NB4 (cell line): ENCODE data around the gene LMBR1.
"Not testable (repeated sequence)": the region's sequence is repeated elsewhere in the genome, so short reads cannot be mapped to it uniquely, and the experiment has no call there.

Experiments
- DNase-seq: peaks from one replicate; pipeline ENCODE4 v3.0.0; 2010; ENCODE audit warnings: low read depth
- H3K4me3 ChIP-seq: one replicate; pipeline ENCODE4 v1.5.1; 2011; ENCODE audit warnings: mild to moderate bottlenecking, low read depth, low read length, moderate library complexity
- MYC ChIP-seq: IDR thresholded peaks from 2 replicates; pipeline ENCODE4 v1.6.1; 2011; ENCODE audit warnings: low read depth, low read length
- POLR2A ChIP-seq: IDR thresholded peaks from 2 replicates; pipeline ENCODE4 v1.6.1; 2011; ENCODE audit warnings: mild to moderate bottlenecking; ENCODE audit not compliant: insufficient read length; ENCODE audit errors: extremely low read depth
- TF ChIP-seq, protein P1 (sequence below): IDR thresholded peaks from one replicate; pipeline ENCODE4 v1.5.1; 2012; ENCODE audit warnings: low read depth, low read length
- TF ChIP-seq, protein P2 (sequence below): IDR thresholded peaks from 2 replicates; pipeline ENCODE4 v1.6.1; 2011; ENCODE audit warnings: low read depth, low read length

Gene LMBR1

DNA sequence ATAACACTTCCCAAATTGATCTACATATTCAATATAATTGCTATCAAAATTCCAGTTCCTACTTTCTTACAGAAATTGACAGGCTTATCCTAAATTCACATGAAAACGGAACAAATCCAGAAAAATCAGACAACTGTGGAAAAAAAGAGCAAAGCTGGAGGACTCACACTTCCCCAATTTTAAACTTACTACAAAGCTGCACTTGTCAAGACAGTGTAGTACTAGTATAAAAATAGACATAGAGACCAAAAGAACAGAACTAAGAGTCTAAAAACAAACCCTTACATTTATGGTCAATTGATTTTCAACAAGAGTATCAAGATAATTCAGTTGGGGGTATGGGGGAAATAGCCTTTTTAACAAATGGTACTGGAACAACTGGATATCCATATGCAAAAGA lies 27.5 kb downstream of the LMBR1 start:
- TF ChIP-seq, protein P1, sequence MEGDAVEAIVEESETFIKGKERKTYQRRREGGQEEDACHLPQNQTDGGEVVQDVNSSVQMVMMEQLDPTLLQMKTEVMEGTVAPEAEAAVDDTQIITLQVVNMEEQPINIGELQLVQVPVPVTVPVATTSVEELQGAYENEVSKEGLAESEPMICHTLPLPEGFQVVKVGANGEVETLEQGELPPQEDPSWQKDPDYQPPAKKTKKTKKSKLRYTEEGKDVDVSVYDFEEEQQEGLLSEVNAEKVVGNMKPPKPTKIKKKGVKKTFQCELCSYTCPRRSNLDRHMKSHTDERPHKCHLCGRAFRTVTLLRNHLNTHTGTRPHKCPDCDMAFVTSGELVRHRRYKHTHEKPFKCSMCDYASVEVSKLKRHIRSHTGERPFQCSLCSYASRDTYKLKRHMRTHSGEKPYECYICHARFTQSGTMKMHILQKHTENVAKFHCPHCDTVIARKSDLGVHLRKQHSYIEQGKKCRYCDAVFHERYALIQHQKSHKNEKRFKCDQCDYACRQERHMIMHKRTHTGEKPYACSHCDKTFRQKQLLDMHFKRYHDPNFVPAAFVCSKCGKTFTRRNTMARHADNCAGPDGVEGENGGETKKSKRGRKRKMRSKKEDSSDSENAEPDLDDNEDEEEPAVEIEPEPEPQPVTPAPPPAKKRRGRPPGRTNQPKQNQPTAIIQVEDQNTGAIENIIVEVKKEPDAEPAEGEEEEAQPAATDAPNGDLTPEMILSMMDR: no peak
- TF ChIP-seq MYC (no peak), POLR2A (no peak)
- TF ChIP-seq, protein P2, sequence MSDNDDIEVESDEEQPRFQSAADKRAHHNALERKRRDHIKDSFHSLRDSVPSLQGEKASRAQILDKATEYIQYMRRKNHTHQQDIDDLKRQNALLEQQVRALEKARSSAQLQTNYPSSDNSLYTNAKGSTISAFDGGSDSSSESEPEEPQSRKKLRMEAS: no peak
- DNase-seq: no peak

DNA sequence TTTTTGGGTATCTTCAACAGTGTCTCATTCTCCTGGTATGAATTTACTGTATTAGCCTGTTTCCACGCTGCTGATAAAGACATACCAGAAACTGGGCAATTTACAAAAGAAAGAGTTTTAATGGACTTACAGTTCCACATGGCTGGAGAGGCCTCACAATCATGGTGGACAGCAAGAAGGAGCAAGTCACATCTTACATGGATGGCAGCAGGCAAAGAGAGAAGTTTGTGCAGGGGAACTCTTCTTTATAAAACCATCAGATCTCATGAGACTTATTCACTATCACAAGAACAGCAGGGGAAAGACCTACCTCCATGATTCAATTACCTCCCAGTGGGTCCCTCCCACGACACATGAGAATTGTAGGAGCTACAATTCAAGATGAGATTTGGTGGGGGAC lies 31.0 kb downstream of the LMBR1 start:
- not testable (repeated sequence) for DNase-seq, H3K4me3 ChIP-seq

More for the DNA sequence above, 27.5 kb downstream of the LMBR1 start:
- no peak overlapping the region for H3K4me3 ChIP-seq

DNA sequence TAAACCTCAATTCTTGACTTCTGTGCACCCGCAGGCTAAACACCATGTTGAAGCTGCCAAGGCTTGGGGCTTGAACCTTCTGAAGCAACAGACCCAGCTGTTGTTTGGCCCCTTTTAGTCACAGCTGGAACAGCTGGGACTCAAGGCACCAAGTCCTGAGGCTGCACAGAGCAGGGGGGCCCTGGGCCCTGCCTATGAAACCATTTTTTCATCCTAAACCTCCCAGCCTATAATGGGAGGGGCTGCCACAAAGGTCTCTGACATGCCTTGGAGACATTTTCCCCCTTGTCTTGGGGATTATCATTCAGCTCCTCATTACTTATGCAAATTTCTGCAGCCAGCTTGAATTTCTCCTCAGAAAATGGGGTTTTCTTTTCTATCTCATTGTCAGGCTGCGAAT lies 31.8 kb downstream of the LMBR1 start:
- TF ChIP-seq, protein P2: no peak
- TF ChIP-seq, protein P1: no peak
- no peak for TF ChIP-seq MYC
- TF ChIP-seq POLR2A: no peak
- H3K4me3 ChIP-seq: no peak overlapping the region
- DNase-seq: no peak

DNA sequence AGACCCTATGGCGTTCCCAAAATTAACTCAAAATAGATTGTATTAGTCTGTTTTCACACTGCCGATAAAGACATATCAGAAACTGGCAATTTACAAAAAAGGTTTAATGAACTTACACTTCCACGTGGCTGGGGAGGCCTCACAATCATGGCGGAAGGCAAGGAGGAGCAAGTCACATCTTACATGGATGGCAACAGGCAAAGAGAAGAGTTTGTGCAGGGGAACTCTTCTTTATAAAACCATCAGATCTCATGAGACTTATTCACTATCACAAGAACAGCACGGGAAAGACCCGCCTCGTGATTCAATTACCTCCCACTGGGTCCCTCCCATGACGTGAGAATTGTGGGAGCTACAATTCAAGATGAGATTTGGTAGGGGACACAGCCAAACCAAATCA lies 32.9 kb downstream of the LMBR1 start:
- H3K4me3 ChIP-seq, DNase-seq: not testable (repeated sequence)

DNA sequence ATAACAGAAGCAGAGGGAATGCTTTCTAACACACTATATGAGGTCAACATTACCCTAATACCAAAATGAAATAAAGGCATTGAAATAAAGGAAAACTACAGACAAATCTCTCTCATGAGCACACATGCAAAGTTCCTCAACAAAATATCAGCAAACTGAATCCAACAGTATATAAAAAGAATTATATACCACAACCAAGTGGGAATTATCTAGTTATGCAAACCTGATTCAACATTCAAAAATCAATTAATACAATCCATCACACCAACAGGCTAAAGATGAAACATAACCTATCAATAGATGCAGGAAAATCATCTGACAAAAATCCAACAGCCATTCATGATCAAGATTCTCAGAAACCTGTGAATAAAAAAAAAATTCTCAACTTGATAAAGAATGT lies 34.5 kb downstream of the LMBR1 start:
- H3K4me3 ChIP-seq: no peak overlapping the region
- no peak for DNase-seq
- no peak for TF ChIP-seq POLR2A
- no peak for TF ChIP-seq MYC
- TF ChIP-seq, protein P1: no peak
- TF ChIP-seq, protein P2: no peak

DNA sequence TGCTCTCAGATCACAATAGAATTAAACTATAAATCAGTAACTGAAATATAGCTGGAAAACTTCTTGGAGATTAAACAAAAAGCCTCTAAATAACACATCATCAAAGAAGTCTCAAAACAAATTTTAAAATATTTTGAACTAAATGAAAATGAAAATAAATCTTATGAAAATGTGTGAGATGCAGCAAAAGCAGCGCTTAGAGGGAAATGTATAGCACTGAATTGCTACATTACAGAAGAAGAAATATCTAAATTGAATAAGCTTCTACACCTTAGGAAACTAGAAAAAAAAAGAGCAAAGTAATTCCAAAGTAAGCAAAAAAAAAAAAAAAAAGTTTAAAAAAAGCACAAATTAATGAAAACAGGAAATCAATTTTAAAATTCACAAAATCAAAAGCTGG lies 35.2 kb downstream of the LMBR1 start:
- no peak for DNase-seq
- TF ChIP-seq POLR2A: no peak
- TF ChIP-seq MYC: no peak
- TF ChIP-seq, protein P2: no peak
- TF ChIP-seq, protein P1: no peak
- no peak overlapping the region for H3K4me3 ChIP-seq

DNA sequence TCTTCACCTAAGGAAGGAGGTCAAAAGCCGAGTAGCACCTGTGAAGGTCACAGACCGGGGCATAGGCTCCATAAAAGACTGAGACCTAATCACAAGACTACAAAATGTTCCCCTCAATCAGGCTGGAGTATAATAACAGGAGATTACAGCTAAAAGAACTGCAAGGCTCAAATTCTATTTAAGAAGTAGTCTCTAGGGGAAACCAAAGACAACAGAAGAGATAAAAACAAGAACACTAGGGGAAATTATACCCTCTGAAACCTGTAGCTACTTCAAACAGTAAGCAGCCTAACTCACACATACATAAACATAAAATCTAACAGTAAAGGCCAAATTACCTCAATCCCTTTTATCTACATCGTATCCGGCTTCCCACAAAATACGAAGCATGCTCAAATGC lies 38.3 kb downstream of the LMBR1 start:
- TF ChIP-seq, protein P2: no peak
- TF ChIP-seq, protein P1: no peak
- TF ChIP-seq MYC (no peak), POLR2A (no peak)
- no peak overlapping the region for H3K4me3 ChIP-seq
- DNase-seq: no peak
